Nephron progenitor cell (in vitro differentiated cells): ENCODE data around the gene CXCL17.

Experiments
- DNase-seq: peaks from one replicate; pipeline ENCODE4 v3.0.0; 2021
- H3K27ac Mint-ChIP-seq: 2 replicates; pipeline ENCODE4 v1.8.0; 2021; ENCODE audit warnings: mild to moderate bottlenecking, moderate library complexity, mixed read lengths
- H3K27me3 Mint-ChIP-seq: 2 replicates; pipeline ENCODE4 v1.8.0; 2021; ENCODE audit warnings: mild to moderate bottlenecking, low read depth, mixed read lengths; ENCODE audit not compliant: poor library complexity
- H3K36me3 Mint-ChIP-seq: 2 replicates; pipeline ENCODE4 v1.8.0; 2021; ENCODE audit warnings: low read depth, mixed read lengths
- H3K4me1 Mint-ChIP-seq: 2 replicates; pipeline ENCODE4 v1.8.0; 2021; ENCODE audit warnings: mixed read lengths
- H3K4me3 Mint-ChIP-seq: 2 replicates; pipeline ENCODE4 v1.8.0; 2021; ENCODE audit warnings: mild to moderate bottlenecking, moderate library complexity, mixed read lengths
- H3K9me3 Mint-ChIP-seq: 2 replicates; pipeline ENCODE4 v1.8.0; 2021; ENCODE audit warnings: mild to moderate bottlenecking, moderate library complexity, mixed read lengths
- CTCF ChIP-seq: fragments of 200-600 bp; sonication (generic); IDR thresholded peaks from 2 replicates; pipeline ENCODE4 v1.5.0; 2021; ENCODE audit warnings: antibody characterized with exemption

CXCL17 gene

GRCh38 chr19:42443944-42444398 is 1.2 kb upstream of the CXCL17 start:
- no peak for TF ChIP-seq CTCF
- peaks cover 14% of the 10 kb centered on the region for H3K27me3 Mint-ChIP-seq
- no peak overlapping the region for H3K4me3 Mint-ChIP-seq
- no peaks in the 10 kb centered on the region for H3K36me3 Mint-ChIP-seq
- no peaks in the 10 kb centered on the region for H3K9me3 Mint-ChIP-seq
- no peak for DNase-seq
- peaks cover 20% of the 10 kb centered on the region for H3K4me1 Mint-ChIP-seq
- no peak overlapping the region for H3K27ac Mint-ChIP-seq

- H3K36me3 Mint-ChIP-seq: no peaks in the 10 kb centered on the region
- peaks cover 14% of the 10 kb centered on the region for H3K27me3 Mint-ChIP-seq
- no peak overlapping the region for H3K4me3 Mint-ChIP-seq
- peaks cover 23% of the 10 kb centered on the region for H3K4me1 Mint-ChIP-seq
- H3K9me3 Mint-ChIP-seq: no peaks in the 10 kb centered on the region
- TF ChIP-seq CTCF: no peak
- no peak for DNase-seq
- no peak overlapping the region for H3K27ac Mint-ChIP-seq
Measured at GRCh38 chr19:42441049-42441445, 1.7 kb downstream of the CXCL17 start.

- H3K4me3 Mint-ChIP-seq: no peak overlapping the region
- DNase-seq: peak; percentile 82
- H3K27ac Mint-ChIP-seq: no peak overlapping the region
- no peaks in the 10 kb centered on the region for H3K36me3 Mint-ChIP-seq
- H3K4me1 Mint-ChIP-seq: peaks cover 25% of the 10 kb centered on the region
- peak; percentile 93 for TF ChIP-seq CTCF
- peaks cover 14% of the 10 kb centered on the region for H3K27me3 Mint-ChIP-seq
- no peaks in the 10 kb centered on the region for H3K9me3 Mint-ChIP-seq
Measured at GRCh38 chr19:42440357-42441048, 2.2 kb downstream of the CXCL17 start.

- H3K36me3 Mint-ChIP-seq: no peaks in the 10 kb centered on the region
- no peak for TF ChIP-seq CTCF
- no peak overlapping the region for H3K4me3 Mint-ChIP-seq
- peaks cover 22% of the 10 kb centered on the region for H3K4me1 Mint-ChIP-seq
- H3K27ac Mint-ChIP-seq: peak overlapping the region; percentile 74
- H3K27me3 Mint-ChIP-seq: peaks cover 12% of the 10 kb centered on the region
- H3K9me3 Mint-ChIP-seq: no peaks in the 10 kb centered on the region
- DNase-seq: no peak
Measured at GRCh38 chr19:42436006-42436405, 6.7 kb downstream of the CXCL17 start.

- no peak overlapping the region for H3K4me3 Mint-ChIP-seq
- H3K9me3 Mint-ChIP-seq: no peaks in the 10 kb centered on the region
- peaks cover 22% of the 10 kb centered on the region for H3K4me1 Mint-ChIP-seq
- H3K36me3 Mint-ChIP-seq: no peaks in the 10 kb centered on the region
- H3K27me3 Mint-ChIP-seq: peaks cover 12% of the 10 kb centered on the region
- no peak for DNase-seq
- H3K27ac Mint-ChIP-seq: no peak overlapping the region
- TF ChIP-seq CTCF: no peak
Measured at GRCh38 chr19:42435316-42435715, 7.4 kb downstream of the CXCL17 start.
